Endothelial cell of umbilical vein (primary cell): ENCODE data around the gene DIS3L2. TPM values are rescaled to one million over a fixed set of nuclear protein-coding genes. Genes with fewer than 3 reads are reported as not detected.

Source experiments
- BruUV-seq: library from RNA; stranded (reverse); fragments of 400-500 nt; replicated peaks from 2 replicates; lab custom pipeline; 2021; lab: Mats Ljungman, UMichigan
- CTCF ChIA-PET: fragments of 300-600, 350-600 bp; sonication (Branson Sonifier 250); formaldehyde crosslinking; loops from one replicate; lab custom pipeline; 2021; ENCODE audit warnings: antibody characterized with exemption, inconsistent platforms; lab: Charles Lee
- POLR2A ChIA-PET: fragments of 300-600, 350-600 bp; sonication (Branson Sonifier 250); formaldehyde crosslinking; loops from one replicate; lab custom pipeline; 2021; ENCODE audit warnings: antibody characterized with exemption, inconsistent platforms; lab: Charles Lee
- DNase-seq: peaks from one replicate; pipeline ENCODE4 v3.0.0-alpha.2; 2011; ENCODE audit warnings: low read depth, low spot score
- FAIRE-seq: peaks from 2 replicates; lab custom pipeline; 2011; peaks lifted over from hg19 to GRCh38; lab: Jason Lieb, UNC
- H2AFZ ChIP-seq: 2 replicates; pipeline ENCODE4 v1.6.0; 2012; ENCODE audit warnings: low read depth, low read length, control low read depth, inconsistent platforms
- H3K27ac ChIP-seq: 2 replicates; pipeline ENCODE4 v1.5.1; 2011; ENCODE audit warnings: low read depth, mild to moderate bottlenecking, control low read depth, low read length, moderate library complexity; ENCODE audit not compliant: insufficient read depth
- H3K27me3 ChIP-seq, 2 experiments: 2 replicates each; pipeline versions ENCODE4 v1.6.0 to v1.6.1; 2011; ENCODE audit warnings: low read length in 2 of 2, mixed read lengths in 1 of 2; ENCODE audit not compliant: control insufficient read depth in 2 of 2, insufficient read depth in 2 of 2
- H3K36me3 ChIP-seq, 2 experiments: 2 replicates in 1 of 2; 3 replicates in 1 of 2; pipeline ENCODE4 v1.5.1; 2011; ENCODE audit warnings: low read length in 2 of 2, mild to moderate bottlenecking in 1 of 2, moderate library complexity in 1 of 2; ENCODE audit not compliant: control insufficient read depth in 2 of 2, insufficient read depth in 2 of 2; ENCODE audit errors: extremely low read depth in 1 of 2
- H3K4me1 ChIP-seq: 3 replicates; pipeline ENCODE4 v1.5.1; 2011; ENCODE audit warnings: mild to moderate bottlenecking, low read length; ENCODE audit not compliant: control insufficient read depth, insufficient read depth; ENCODE audit errors: extremely low read depth
- H3K4me2 ChIP-seq: 2 replicates; pipeline ENCODE4 v1.6.1; 2011; ENCODE audit warnings: low read length, control low read depth, mixed read lengths; ENCODE audit not compliant: insufficient read depth
- H3K4me3 ChIP-seq, 3 experiments: fragments of 200-600 bp in 1 of 3; sonication (generic), shearing (Covaris generic) in 1 of 3; replicated peaks in 1 of 3; 2 replicates each; pipeline ENCODE4 v1.5.1; 2011 to 2016; ENCODE audit warnings: control low read depth in 3 of 3, low read length in 3 of 3, mild to moderate bottlenecking in 2 of 3, inconsistent platforms in 1 of 3, low read depth in 1 of 3, moderate library complexity in 1 of 3; ENCODE audit not compliant: insufficient read depth in 1 of 3
- H3K79me2 ChIP-seq: 2 replicates; pipeline ENCODE4 v1.6.0; 2012; ENCODE audit warnings: low read length, inconsistent platforms; ENCODE audit not compliant: control insufficient read depth, insufficient read depth
- H3K9ac ChIP-seq: replicated peaks from 2 replicates; pipeline ENCODE3; 2011; ENCODE audit warnings: low read length, control low read depth; ENCODE audit not compliant: insufficient read depth; ENCODE audit errors: extremely low read depth
- H3K9me1 ChIP-seq: replicated peaks from 3 replicates; pipeline ENCODE4 v1.6.0; 2011; ENCODE audit warnings: mild to moderate bottlenecking, low read length; ENCODE audit not compliant: control insufficient read depth, insufficient read depth; ENCODE audit errors: extremely low read depth
- H3K9me3 ChIP-seq: replicated peaks from 2 replicates; pipeline ENCODE4 v1.5.1; 2012; ENCODE audit warnings: low read length, inconsistent platforms; ENCODE audit not compliant: control insufficient read depth, insufficient read depth
- H4K20me1 ChIP-seq: replicated peaks from 2 replicates; pipeline ENCODE3; 2011; ENCODE audit warnings: mild to moderate bottlenecking, low read length; ENCODE audit not compliant: control insufficient read depth, insufficient read depth; ENCODE audit errors: extremely low read depth
- EZH2 ChIP-seq: IDR thresholded peaks from 2 replicates; pipeline ENCODE4 v1.6.1; 2012; ENCODE audit warnings: borderline replicate concordance, low read depth, mild to moderate bottlenecking, moderate library complexity, low read length, inconsistent platforms; ENCODE audit not compliant: severe bottlenecking
- FOS ChIP-seq: IDR thresholded peaks from 2 replicates; pipeline ENCODE4 v1.6.1; 2011; ENCODE audit warnings: mild to moderate bottlenecking, low read length, moderate library complexity, borderline replicate concordance; ENCODE audit not compliant: insufficient read depth
- GATA2 ChIP-seq: IDR thresholded peaks from 2 replicates; pipeline ENCODE4 v1.7.0; 2011; ENCODE audit warnings: low read depth, mild to moderate bottlenecking, moderate library complexity, mixed read lengths, low read length; ENCODE audit not compliant: insufficient read length, insufficient read depth
- JUN ChIP-seq: IDR thresholded peaks from 2 replicates; pipeline ENCODE4 v1.6.1; 2011; ENCODE audit warnings: borderline replicate concordance, low read depth; ENCODE audit not compliant: insufficient read length, insufficient read depth
- MYC ChIP-seq: IDR thresholded peaks from one replicate; pipeline ENCODE4 v1.6.1; 2011; ENCODE audit warnings: mild to moderate bottlenecking, low read depth, low read length
- POLR2A ChIP-seq: IDR thresholded peaks from 2 replicates; pipeline ENCODE4 v1.6.1; 2012; ENCODE audit warnings: low read depth, mild to moderate bottlenecking, control low read depth, low read length
- dilution Hi-C: fragments of 300-500 bp; cut with MboI; formaldehyde crosslinking; loops from one replicate; pipeline ENCODE4 v1.15.0; 2019; ENCODE audit warnings: low sequenced_read_pairs; ENCODE audit not compliant: extremely low pct_ligation_motif_present
- intact Hi-C: fragments of 100-400 bp; cut with micrococcal nuclease; formaldehyde crosslinking; loops from one replicate; pipeline ENCODE4 v1.10.0; 2022
- polyA plus RNA-seq, 4 experiments: library from polyadenylated mRNA; depleted of rRNA in 3 of 4; stranded (reverse) in 3 of 4; unstranded in 1 of 4; fragments of >200 nt; gene quantifications; 2 replicates each; pipeline versions ENCODE4 v1.2.1 to v1.2.3, GENCODE V29; 2011 to 2012; ENCODE audit warnings: missing spikeins in 1 of 4
- total RNA-seq: library from RNA; stranded (reverse); gene quantifications from 2 replicates; pipeline ENCODE4 v1.2.3, GENCODE V29; 2021
- TF ChIP-seq, protein P1 (sequence below), 2 donors: IDR thresholded peaks; 1 replicate in 1 of 2; 2 replicates in 1 of 2; pipeline ENCODE4 v1.5.1; 2011; ENCODE audit warnings: low read length in 2 of 2, mild to moderate bottlenecking in 2 of 2, moderate library complexity in 2 of 2, control low read depth in 1 of 2, inconsistent platforms in 1 of 2, low read depth in 1 of 2; ENCODE audit not compliant: insufficient read depth in 1 of 2; ENCODE audit errors: extremely low read depth in 1 of 2
- TF ChIP-seq, protein P2 (sequence below): IDR thresholded peaks from 2 replicates; pipeline ENCODE4 v1.6.1; 2011; ENCODE audit not compliant: insufficient read depth, insufficient read length

Gene DIS3L2
- total and polyA plus RNA-seq, 2 donors (not counting 3 experiments of a cell fraction or from before 2014, with no cell fraction given) = 14.6 to 31.2 TPM

GRCh38 chr2:232336241-232336736 is 374.8 kb downstream of the DIS3L2 start:
- no TSS peak for BruUV-seq
- intact Hi-C loops = no loop called here

DNA sequence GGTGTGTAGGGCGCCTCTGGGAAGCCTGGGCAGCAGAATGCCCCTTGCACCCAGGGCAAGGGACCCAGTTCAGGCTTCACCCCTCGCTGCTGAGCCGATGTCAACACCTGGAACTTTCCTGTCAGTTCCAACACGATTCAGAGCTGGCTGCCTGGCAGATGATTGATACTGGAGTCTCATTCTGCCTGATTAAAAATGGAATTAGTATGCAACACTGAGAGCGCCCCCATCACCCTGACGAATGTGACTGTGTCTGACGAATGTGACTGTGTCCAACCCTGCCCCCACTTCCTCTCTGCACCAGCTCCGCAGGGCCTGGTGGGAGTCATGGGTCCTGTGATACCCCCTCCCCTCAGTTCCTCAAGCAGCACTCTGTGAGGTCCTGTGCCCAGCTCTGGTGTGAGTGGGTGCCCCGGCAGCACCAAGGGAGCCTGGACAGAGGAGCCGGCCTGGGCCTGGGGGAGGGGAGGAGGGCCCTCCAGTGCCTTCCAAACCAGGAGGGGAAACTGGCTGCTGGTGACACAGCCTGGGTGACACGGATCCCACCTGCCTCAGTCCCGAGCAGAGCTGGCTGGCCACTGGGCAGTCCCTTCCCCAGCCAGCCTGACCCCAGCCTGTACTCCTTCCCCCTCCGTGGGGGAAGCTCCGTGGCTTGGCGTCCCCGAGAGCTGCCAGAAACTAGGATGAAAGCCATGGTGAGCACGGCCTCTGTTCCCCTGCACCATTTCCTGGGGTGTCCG is 375.6 kb downstream of the DIS3L2 start:
- Histone ChIP-seq H3K36me3 (peaks cover 0 to 4% of the 10 kb centered on the region in 2 experiments), H2AFZ (no peak overlapping the region), H4K20me1 (no peaks in the 10 kb centered on the region), H3K27me3 (no peaks in the 10 kb centered on the region), H3K79me2 (no peaks in the 10 kb centered on the region), H3K4me1 (no peaks in the 10 kb centered on the region), H3K9ac (no peak overlapping the region), H3K9me3 (no peaks in the 10 kb centered on the region), H3K27ac (no peak overlapping the region), H3K9me1 (no peaks in the 10 kb centered on the region), H3K4me2 (no peak overlapping the region), H3K4me3 (no peak overlapping the region)
- FAIRE-seq (no peak), DNase-seq (no peak)
- TF ChIP-seq FOS = no peak
- TF ChIP-seq MYC = no peak
- no peak for TF ChIP-seq EZH2
- TF ChIP-seq, protein P1, sequence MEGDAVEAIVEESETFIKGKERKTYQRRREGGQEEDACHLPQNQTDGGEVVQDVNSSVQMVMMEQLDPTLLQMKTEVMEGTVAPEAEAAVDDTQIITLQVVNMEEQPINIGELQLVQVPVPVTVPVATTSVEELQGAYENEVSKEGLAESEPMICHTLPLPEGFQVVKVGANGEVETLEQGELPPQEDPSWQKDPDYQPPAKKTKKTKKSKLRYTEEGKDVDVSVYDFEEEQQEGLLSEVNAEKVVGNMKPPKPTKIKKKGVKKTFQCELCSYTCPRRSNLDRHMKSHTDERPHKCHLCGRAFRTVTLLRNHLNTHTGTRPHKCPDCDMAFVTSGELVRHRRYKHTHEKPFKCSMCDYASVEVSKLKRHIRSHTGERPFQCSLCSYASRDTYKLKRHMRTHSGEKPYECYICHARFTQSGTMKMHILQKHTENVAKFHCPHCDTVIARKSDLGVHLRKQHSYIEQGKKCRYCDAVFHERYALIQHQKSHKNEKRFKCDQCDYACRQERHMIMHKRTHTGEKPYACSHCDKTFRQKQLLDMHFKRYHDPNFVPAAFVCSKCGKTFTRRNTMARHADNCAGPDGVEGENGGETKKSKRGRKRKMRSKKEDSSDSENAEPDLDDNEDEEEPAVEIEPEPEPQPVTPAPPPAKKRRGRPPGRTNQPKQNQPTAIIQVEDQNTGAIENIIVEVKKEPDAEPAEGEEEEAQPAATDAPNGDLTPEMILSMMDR (IDR thresholded peaks at IDR 0.05; ENCODE audit: extremely low read depth in 1 of 2, insufficient read depth in 1 of 2, low read depth in 1 of 2, low read length in 2 of 2) = no peak
- no peak for TF ChIP-seq POLR2A
- no TSS peak for BruUV-seq
- ChIA-PET CTCF (interaction anchor here (0.5 to 1.5 kb wide), 4 partner anchors 9 to 437 kb away, joined by 3 to 8 read pairs (median 4); no protein-coding TSS in a partner anchor), POLR2A (no interaction called here)
- intact Hi-C loops (no loop called here), dilution Hi-C loops (no loop called here)

More at GRCh38 chr2:232336241-232336736, 374.8 kb downstream of the DIS3L2 start:
- Histone ChIP-seq H3K27me3 (no peaks in the 10 kb centered on the region), H3K4me2 (no peak overlapping the region), H3K9me1 (no peaks in the 10 kb centered on the region), H4K20me1 (no peaks in the 10 kb centered on the region), H2AFZ (no peak overlapping the region), H3K79me2 (no peaks in the 10 kb centered on the region), H3K4me3 (no peak overlapping the region), H3K4me1 (no peaks in the 10 kb centered on the region), H3K9ac (no peak overlapping the region), H3K9me3 (no peaks in the 10 kb centered on the region), H3K27ac (no peak overlapping the region), H3K36me3 (peaks cover 0 to 4% of the 10 kb centered on the region in 2 experiments)
- FAIRE-seq = no peak
- dilution Hi-C loops = no loop called here
- ChIA-PET POLR2A (no interaction called here), CTCF (interaction anchor here (0.9 to 1.5 kb wide), 5 partner anchors 37 to 436 kb away, joined by 3 to 8 read pairs (median 3); no protein-coding TSS in a partner anchor)
- no peak for TF ChIP-seq JUN
- TF ChIP-seq, protein P2, sequence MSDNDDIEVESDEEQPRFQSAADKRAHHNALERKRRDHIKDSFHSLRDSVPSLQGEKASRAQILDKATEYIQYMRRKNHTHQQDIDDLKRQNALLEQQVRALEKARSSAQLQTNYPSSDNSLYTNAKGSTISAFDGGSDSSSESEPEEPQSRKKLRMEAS = no peak
- no peak for TF ChIP-seq GATA2
- DNase-seq = no peak
